Natural killer cell (primary cell): ENCODE results near the gene KIF14. TPM values are rescaled to one million over a fixed set of nuclear protein-coding genes. Genes with fewer than 3 reads are reported as not detected.
A peak's percentile ranks its signal among the peaks of the same experiment; 100 is the strongest.

Experiments used
- ATAC-seq, 3 donors: fragments of 150-1000 bp in 2 of 3; fragments of 200-7000 bp in 1 of 3; cut with Tn5 transposase; 1 replicate in 1 of 3; 2 replicates in 2 of 3; pipeline ENCODE4 v1.10.0; 2021; ENCODE audit warnings: mild to moderate bottlenecking in 2 of 3, moderate library complexity in 2 of 3
- DNase-seq, 2 donors: peaks; one replicate each; pipeline versions ENCODE4 v3.0.0 to v3.0.0-alpha.2; 2013 to 2021; ENCODE audit warnings: mixed read lengths in 1 of 2
- H3K27ac ChIP-seq: one replicate; pipeline ENCODE4 v1.5.1; 2013; ENCODE audit warnings: mild to moderate bottlenecking, low read length
- H3K27me3 ChIP-seq: one replicate; pipeline ENCODE4 v1.6.1; 2013; ENCODE audit warnings: low read length; ENCODE audit not compliant: control insufficient read depth, insufficient read depth
- H3K36me3 ChIP-seq: one replicate; pipeline ENCODE4 v1.6.1; 2013; ENCODE audit warnings: low read length; ENCODE audit not compliant: control insufficient read depth, insufficient read depth
- H3K4me1 ChIP-seq: one replicate; pipeline ENCODE4 v1.6.1; 2013; ENCODE audit warnings: low read length; ENCODE audit not compliant: control insufficient read depth, insufficient read depth
- H3K4me3 ChIP-seq: one replicate; pipeline ENCODE4 v1.5.1; 2013; ENCODE audit warnings: low read length
- H3K9me3 ChIP-seq: one replicate; pipeline ENCODE4 v1.6.1; 2013; ENCODE audit warnings: low read length; ENCODE audit not compliant: control insufficient read depth, insufficient read depth
- H3K27ac Mint-ChIP-seq, 2 donors: one replicate each; pipeline ENCODE4 v1.8.0; 2022; ENCODE audit warnings: mild to moderate bottlenecking in 2 of 2, mixed read lengths in 2 of 2, moderate library complexity in 1 of 2
- H3K27me3 Mint-ChIP-seq, 2 donors: one replicate each; pipeline ENCODE4 v1.8.0; 2022; ENCODE audit warnings: low read depth in 2 of 2, mixed read lengths in 2 of 2
- H3K36me3 Mint-ChIP-seq: one replicate; pipeline ENCODE4 v1.8.0; 2022; ENCODE audit warnings: mixed read lengths
- H3K4me1 Mint-ChIP-seq, 2 donors: one replicate each; pipeline ENCODE4 v1.8.0; 2022; ENCODE audit warnings: mixed read lengths in 2 of 2
- H3K4me3 Mint-ChIP-seq: one replicate; pipeline ENCODE4 v1.8.0; 2022; ENCODE audit warnings: mild to moderate bottlenecking, moderate library complexity, mixed read lengths
- H3K9me3 Mint-ChIP-seq, 2 donors: one replicate each; pipeline ENCODE4 v1.8.0; 2022; ENCODE audit warnings: mixed read lengths in 2 of 2
- CTCF ChIP-seq: fragments of 200-600 bp; IDR thresholded peaks from one replicate; pipeline ENCODE4 v1.8.0; 2022; ENCODE audit warnings: antibody characterized with exemption
- WGBS: methylation state at CpG from one replicate; pipeline ENCODE4 v1.1.7; 2013; ENCODE audit warnings: missing lambda C conversion rate; ENCODE audit not compliant: insufficient coverage; 5-methylcytosine and 5-hydroxymethylcytosine counted together
- intact Hi-C: fragments of 100-400 bp; cut with micrococcal nuclease; formaldehyde crosslinking; loops from one replicate; pipeline ENCODE4 v1.14.2; 2022
- total RNA-seq, 4 donors: library from RNA; stranded (reverse); fragments of 120-200 nt in 1 of 4; gene quantifications; one replicate each; pipeline versions ENCODE4 v1.2.3 to v1.2.4, GENCODE V29; 2013 to 2022

Gene KIF14
- total RNA-seq, 3 donors from 2014 or later (not counting 1 experiment from before 2014, with no cell fraction given), result 0.40 to 0.48 (median 0.40) TPM

- Mint-ChIP-seq H3K27ac (no peak overlapping the region), H3K9me3 (no peaks in the 10 kb centered on the region), H3K36me3 (no peaks in the 10 kb centered on the region), H3K4me3 (no peak overlapping the region), H3K4me1 (no peaks in the 10 kb centered on the region), H3K27me3 (peaks cover 5 to 7% of the 10 kb centered on the region in 2 donors)
- H3K27ac ChIP-seq, result no peak overlapping the region
- WGBS, result no CpG with 5 or more reads among the region's 1 CpG
- ATAC-seq, result no peak
- H3K36me3 ChIP-seq, result no peaks in the 10 kb centered on the region
- no peaks in the 10 kb centered on the region for H3K27me3 ChIP-seq
- H3K9me3 ChIP-seq, result no peaks in the 10 kb centered on the region
- intact Hi-C loops, result no loop called here
- H3K4me3 ChIP-seq, result no peak overlapping the region
- no peaks in the 10 kb centered on the region for H3K4me1 ChIP-seq
- no peak for DNase-seq
- TF ChIP-seq CTCF, result no peak
Measured at GRCh38 chr1:200518524-200518923, 102.0 kb downstream of the KIF14 start.

- WGBS, result 81% methylated on average over 3 of the region's 3 CpGs
- no peaks in the 10 kb centered on the region for H3K36me3 ChIP-seq
- H3K27me3 ChIP-seq, result no peaks in the 10 kb centered on the region
- intact Hi-C loops, result loop anchor here (5.0 kb wide), 1 partner anchor 825 kb away; no protein-coding TSS in a partner anchor
- no peaks in the 10 kb centered on the region for H3K4me1 ChIP-seq
- H3K27ac Mint-ChIP-seq, result no peak overlapping the region
- DNase-seq (no peak), ATAC-seq (no peak)
- H3K9me3 ChIP-seq, result no peaks in the 10 kb centered on the region
- TF ChIP-seq CTCF, result no peak
- no peak overlapping the region for H3K4me3 ChIP-seq
- H3K4me3 Mint-ChIP-seq, result no peak overlapping the region
- no peak overlapping the region for H3K27ac ChIP-seq
- no peaks in the 10 kb centered on the region for H3K9me3 Mint-ChIP-seq
- no peaks in the 10 kb centered on the region for H3K36me3 Mint-ChIP-seq
- H3K27me3 Mint-ChIP-seq, result peaks cover 15 to 27% of the 10 kb centered on the region in 2 donors
- H3K4me1 Mint-ChIP-seq, result no peaks in the 10 kb centered on the region
Measured at GRCh38 chr1:200512191-200512590, 108.4 kb downstream of the KIF14 start.

- ATAC-seq (peak; percentile 82 to 96 (median 87)), DNase-seq (peak; percentile 37 to 85)
- Mint-ChIP-seq H3K9me3 (no peaks in the 10 kb centered on the region), H3K4me1 (no peaks in the 10 kb centered on the region), H3K27ac (no peak overlapping the region), H3K36me3 (no peaks in the 10 kb centered on the region), H3K27me3 (peaks cover 14 to 29% of the 10 kb centered on the region in 2 donors), H3K4me3 (no peak overlapping the region)
- Histone ChIP-seq H3K36me3 (no peaks in the 10 kb centered on the region), H3K27me3 (no peaks in the 10 kb centered on the region), H3K9me3 (no peaks in the 10 kb centered on the region), H3K4me1 (no peaks in the 10 kb centered on the region), H3K27ac (no peak overlapping the region), H3K4me3 (no peak overlapping the region)
- WGBS, result 27% methylated on average over 4 of the region's 4 CpGs
- intact Hi-C loops, result loop anchor here (2.0 to 5.0 kb wide), 2 partner anchors 231 to 823 kb away; no protein-coding TSS in a partner anchor
- TF ChIP-seq CTCF, result peak; percentile 96
Measured at GRCh38 chr1:200510228-200510623, 110.3 kb downstream of the KIF14 start.

GRCh38 chr1:200506471-200506870 is 114.1 kb downstream of the KIF14 start:
- H3K27me3 ChIP-seq, result no peaks in the 10 kb centered on the region
- H3K36me3 ChIP-seq, result no peaks in the 10 kb centered on the region
- peaks cover 13 to 22% of the 10 kb centered on the region in 2 donors for H3K27me3 Mint-ChIP-seq
- no peak overlapping the region for H3K27ac ChIP-seq
- no peak overlapping the region for H3K27ac Mint-ChIP-seq
- H3K4me1 Mint-ChIP-seq, result no peaks in the 10 kb centered on the region
- no peaks in the 10 kb centered on the region for H3K36me3 Mint-ChIP-seq
- H3K4me3 ChIP-seq, result no peak overlapping the region
- intact Hi-C loops, result no loop called here
- ATAC-seq, result no peak
- DNase-seq, result no peak
- H3K9me3 ChIP-seq, result no peaks in the 10 kb centered on the region
- H3K9me3 Mint-ChIP-seq, result no peaks in the 10 kb centered on the region
- no peak overlapping the region for H3K4me3 Mint-ChIP-seq
- H3K4me1 ChIP-seq, result no peaks in the 10 kb centered on the region
- TF ChIP-seq CTCF, result no peak
- WGBS, result 88% methylated on average over 12 of the region's 12 CpGs
